Breast epithelium (tissue), 4 donors: Measurements from ENCODE around the gene CLK4. TPM values are rescaled to one million over a fixed set of nuclear protein-coding genes. Genes with fewer than 3 reads are reported as not detected.

Source experiments
- DNase-seq, 2 donors: peaks; one replicate each; pipeline ENCODE4 v3.0.0-alpha.2; 2019; ENCODE audit warnings: low spot score in 2 of 2
- H3K27ac ChIP-seq, 2 donors: fragments of 200-600 bp; sonication (generic) in 1 of 2; one replicate each; pipeline ENCODE4 v1.5.1; 2016 to 2019; ENCODE audit warnings: mild to moderate bottlenecking in 1 of 2
- H3K27me3 ChIP-seq, 2 donors: fragments of 200-600 bp; sonication (generic) in 1 of 2; one replicate each; pipeline versions ENCODE4 v1.5.1 to v1.6.0; 2017 to 2019; ENCODE audit warnings: control low read depth in 1 of 2, mild to moderate bottlenecking in 1 of 2
- H3K36me3 ChIP-seq: fragments of 200-600 bp; one replicate; pipeline ENCODE4 v1.5.1; 2019
- H3K4me1 ChIP-seq, 2 donors: fragments of 200-600 bp; sonication (generic); one replicate each; pipeline ENCODE4 v1.5.1; 2016 to 2019; ENCODE audit warnings: control low read depth in 1 of 2
- H3K4me3 ChIP-seq, 3 donors: fragments of 200-600 bp; sonication (generic); 1 replicate in 2 of 3; 2 replicates in 1 of 3; pipeline ENCODE4 v1.5.1; 2016 to 2019; ENCODE audit warnings: mild to moderate bottlenecking in 3 of 3, moderate library complexity in 2 of 3
- H3K9me3 ChIP-seq, 2 donors: fragments of 200-600 bp; sonication (generic) in 1 of 2; one replicate each; pipeline ENCODE4 v1.5.1; 2016 to 2019; ENCODE audit warnings: control low read depth in 1 of 2
- CTCF ChIP-seq, 3 donors: fragments of 450-650 bp; IDR thresholded peaks; one replicate each; pipeline ENCODE4 v1.5.1; 2016 to 2017; ENCODE audit warnings: antibody characterized with exemption in 3 of 3, mild to moderate bottlenecking in 3 of 3, moderate library complexity in 3 of 3
- POLR2A ChIP-seq: fragments of 450-650 bp; IDR thresholded peaks from one replicate; pipeline ENCODE4 v1.6.1; 2016; ENCODE audit warnings: antibody characterized with exemption, mild to moderate bottlenecking, moderate library complexity
- POLR2AphosphoS5 ChIP-seq, 3 donors: sonication (generic); formaldehyde crosslinking; IDR thresholded peaks; one replicate each; pipeline ENCODE4 v1.6.1; 2017; ENCODE audit warnings: antibody characterized with exemption in 3 of 3
- intact Hi-C: fragments of 100-400 bp; cut with DNase I; formaldehyde crosslinking; loops from one replicate; pipeline ENCODE4 v1.15.1; 2023; ENCODE audit warnings: low total_unique reads
- total RNA-seq, 3 donors: library from RNA; depleted of rRNA; stranded (reverse); fragments of >200 nt; gene quantifications; one replicate each; pipeline ENCODE4 v1.1.0, GENCODE V29; 2016

The CLK4 gene
- total RNA-seq, 3 donors from 2014 or later = 39.0 to 73.2 (median 43.3) TPM

GRCh38 chr5:178671602-178672144 is 44.8 kb upstream of the CLK4 start:
- Histone ChIP-seq H3K4me1 (no peaks in the 10 kb centered on the region), H3K36me3 (no peaks in the 10 kb centered on the region), H3K9me3 (peaks cover 0 to 7% of the 10 kb centered on the region in 2 donors), H3K4me3 (no peak overlapping the region), H3K27me3 (peaks cover 0 to 15% of the 10 kb centered on the region in 2 donors), H3K27ac (no peak overlapping the region)
- DNase-seq = no peak
- TF ChIP-seq POLR2A = no peak
- TF ChIP-seq CTCF (IDR thresholded peaks at IDR 0.05) = no peak
- no peak for TF ChIP-seq POLR2AphosphoS5 (IDR thresholded peaks at IDR 0.05)
- intact Hi-C loops = no loop called here

GRCh38 chr5:178670351-178670885 is 43.6 kb upstream of the CLK4 start:
- Histone ChIP-seq H3K36me3 (no peaks in the 10 kb centered on the region), H3K4me3 (no peak overlapping the region), H3K27ac (no peak overlapping the region), H3K4me1 (no peaks in the 10 kb centered on the region), H3K9me3 (peaks cover 0 to 7% of the 10 kb centered on the region in 2 donors), H3K27me3 (peaks cover 0 to 15% of the 10 kb centered on the region in 2 donors)
- TF ChIP-seq CTCF (IDR thresholded peaks at IDR 0.05) = no peak
- no peak for TF ChIP-seq POLR2A
- TF ChIP-seq POLR2AphosphoS5 (IDR thresholded peaks at IDR 0.05) = no peak
- no peak for DNase-seq
- intact Hi-C loops = no loop called here

GRCh38 chr5:178668579-178668978 is 41.7 kb upstream of the CLK4 start:
- intact Hi-C loops = no loop called here
- Histone ChIP-seq H3K27ac (no peak overlapping the region), H3K27me3 (peaks cover 0 to 15% of the 10 kb centered on the region in 2 donors), H3K4me3 (no peak overlapping the region), H3K36me3 (no peaks in the 10 kb centered on the region), H3K4me1 (no peaks in the 10 kb centered on the region), H3K9me3 (peaks cover 0 to 7% of the 10 kb centered on the region in 2 donors)
- no peak for DNase-seq
- no peak for TF ChIP-seq POLR2AphosphoS5 (IDR thresholded peaks at IDR 0.05)
- TF ChIP-seq POLR2A = no peak
- no peak for TF ChIP-seq CTCF (IDR thresholded peaks at IDR 0.05)

- TF ChIP-seq POLR2A (no peak), POLR2AphosphoS5 (IDR thresholded peaks at IDR 0.05) (no peak), CTCF (IDR thresholded peaks at IDR 0.05) (no peak)
- intact Hi-C loops = no loop called here
- no peaks in the 10 kb centered on the region for H3K36me3 ChIP-seq
- H3K4me1 ChIP-seq = no peaks in the 10 kb centered on the region
- no peak overlapping the region for H3K27ac ChIP-seq
- DNase-seq = no peak
- H3K4me3 ChIP-seq = no peak overlapping the region
- peaks cover 0 to 7% of the 10 kb centered on the region in 2 donors for H3K9me3 ChIP-seq
- peaks cover 0 to 15% of the 10 kb centered on the region in 2 donors for H3K27me3 ChIP-seq
Measured at GRCh38 chr5:178667688-178668087, 40.8 kb upstream of the CLK4 start.

- DNase-seq = no peak
Measured at GRCh38 chr5:178667101-178667500, 40.3 kb upstream of the CLK4 start.

More at GRCh38 chr5:178667101-178667500, 40.3 kb upstream of the CLK4 start:
- Histone ChIP-seq H3K4me1 (no peaks in the 10 kb centered on the region), H3K27me3 (peaks cover 0 to 15% of the 10 kb centered on the region in 2 donors), H3K9me3 (peaks cover 0 to 7% of the 10 kb centered on the region in 2 donors), H3K36me3 (no peaks in the 10 kb centered on the region), H3K4me3 (no peak overlapping the region), H3K27ac (no peak overlapping the region)
- intact Hi-C loops = no loop called here
- no peak for TF ChIP-seq POLR2A
- TF ChIP-seq CTCF (IDR thresholded peaks at IDR 0.05) = no peak
- no peak for TF ChIP-seq POLR2AphosphoS5 (IDR thresholded peaks at IDR 0.05)
